Stomach smooth muscle (tissue), 2 donors: Measurements from ENCODE around the gene NCLN.
"Not testable (repeated sequence)": the region's sequence is repeated elsewhere in the genome, so short reads cannot be mapped to it uniquely, and the experiment has no call there.

Source experiments
- H3K27ac ChIP-seq: one replicate; pipeline ENCODE4 v1.7.0; 2013; ENCODE audit warnings: mild to moderate bottlenecking, low read length, inconsistent platforms
- H3K27me3 ChIP-seq, 2 donors: one replicate each; pipeline ENCODE4 v1.7.0; 2013; ENCODE audit warnings: low read length in 2 of 2; ENCODE audit not compliant: insufficient read depth in 2 of 2, control insufficient read depth in 1 of 2
- H3K36me3 ChIP-seq, 2 donors: one replicate each; pipeline ENCODE4 v1.7.0; 2013; ENCODE audit warnings: low read length in 2 of 2; ENCODE audit not compliant: control insufficient read depth in 2 of 2, insufficient read depth in 2 of 2
- H3K4me1 ChIP-seq: one replicate; pipeline ENCODE4 v1.7.0; 2013; ENCODE audit warnings: low read length; ENCODE audit not compliant: control insufficient read depth, insufficient read depth
- H3K4me3 ChIP-seq, 2 donors: one replicate each; pipeline ENCODE4 v1.7.0; 2013; ENCODE audit warnings: low read length in 2 of 2
- H3K9ac ChIP-seq, 2 donors: one replicate each; pipeline ENCODE4 v1.7.0; 2013; ENCODE audit warnings: low read length in 2 of 2, mild to moderate bottlenecking in 1 of 2
- H3K9me3 ChIP-seq, 2 donors: one replicate each; pipeline ENCODE4 v1.7.0; 2013; ENCODE audit warnings: low read length in 2 of 2; ENCODE audit not compliant: control insufficient read depth in 2 of 2
- donor health status: healthy.
- donor health status: Pancreatic carcinoma.

The NCLN gene

DNA sequence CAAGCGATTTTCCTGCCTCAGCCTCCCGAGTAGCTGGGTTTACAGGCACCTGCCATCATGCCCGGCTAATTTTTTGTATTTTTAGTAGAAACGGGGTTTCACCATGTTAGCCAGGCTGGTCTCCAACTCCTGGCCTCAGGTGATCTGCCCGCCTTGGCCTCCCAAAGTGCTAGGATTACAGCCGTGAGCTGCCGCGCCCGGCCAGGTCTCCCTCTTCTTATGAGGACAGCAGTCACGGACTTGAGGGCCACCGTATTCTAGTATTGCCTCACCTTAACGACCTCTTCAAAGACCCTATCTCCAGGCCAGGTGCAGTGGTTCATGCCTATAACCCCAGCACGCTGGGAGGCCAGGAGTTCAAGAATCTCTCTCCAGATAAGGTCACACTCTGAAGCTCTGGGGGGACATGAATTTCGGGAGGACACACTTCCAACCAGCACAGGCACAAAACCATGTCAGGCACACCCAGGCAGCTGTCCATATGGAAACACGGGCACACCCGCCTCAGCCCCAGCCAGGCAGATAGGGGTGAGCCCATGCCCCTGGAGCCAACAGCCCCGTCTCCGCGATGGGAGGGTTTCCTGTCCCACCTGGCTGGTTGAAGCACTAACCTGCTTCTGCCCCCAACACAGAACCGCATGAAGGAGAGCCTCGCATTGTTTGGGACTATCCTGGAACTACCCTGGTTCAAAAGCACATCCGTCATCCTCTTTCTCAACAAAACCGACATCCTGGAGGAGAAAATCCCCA is 28.5 kb upstream of the NCLN start:
- no peak overlapping the region for H3K27ac ChIP-seq
- no peaks in the 10 kb centered on the region for H3K4me1 ChIP-seq
- no peak overlapping the region for H3K4me3 ChIP-seq
- no peaks in the 10 kb centered on the region for H3K36me3 ChIP-seq
- no peaks in the 10 kb centered on the region for H3K9me3 ChIP-seq
- H3K9ac ChIP-seq, result no peak overlapping the region
- peaks cover 0 to 2% of the 10 kb centered on the region in 2 donors for H3K27me3 ChIP-seq

DNA sequence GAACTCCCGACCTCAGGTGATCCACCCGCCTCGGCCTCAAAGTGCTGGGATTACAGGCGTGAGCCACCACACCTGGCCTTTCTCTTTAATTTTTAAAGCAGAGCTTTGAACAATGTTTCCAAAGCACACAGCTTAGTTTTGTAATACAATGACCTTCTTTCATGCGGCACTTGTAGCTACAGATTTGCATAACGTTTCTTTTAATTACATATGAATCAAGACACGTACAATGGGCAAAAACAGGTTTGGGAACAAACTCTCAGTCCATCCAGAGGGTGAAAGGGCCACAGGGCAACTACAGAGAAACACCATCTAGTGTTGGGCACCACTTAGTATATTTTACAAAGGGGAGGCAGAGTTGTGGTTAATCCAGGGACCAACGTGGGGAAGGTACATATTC is 26.2 kb upstream of the NCLN start:
- no peak overlapping the region for H3K9ac ChIP-seq
- H3K36me3 ChIP-seq, result no peaks in the 10 kb centered on the region
- peaks cover 0 to 2% of the 10 kb centered on the region in 2 donors for H3K27me3 ChIP-seq
- H3K9me3 ChIP-seq, result no peaks in the 10 kb centered on the region
- H3K4me1 ChIP-seq, result no peaks in the 10 kb centered on the region
- no peak overlapping the region for H3K4me3 ChIP-seq
- no peak overlapping the region for H3K27ac ChIP-seq

DNA sequence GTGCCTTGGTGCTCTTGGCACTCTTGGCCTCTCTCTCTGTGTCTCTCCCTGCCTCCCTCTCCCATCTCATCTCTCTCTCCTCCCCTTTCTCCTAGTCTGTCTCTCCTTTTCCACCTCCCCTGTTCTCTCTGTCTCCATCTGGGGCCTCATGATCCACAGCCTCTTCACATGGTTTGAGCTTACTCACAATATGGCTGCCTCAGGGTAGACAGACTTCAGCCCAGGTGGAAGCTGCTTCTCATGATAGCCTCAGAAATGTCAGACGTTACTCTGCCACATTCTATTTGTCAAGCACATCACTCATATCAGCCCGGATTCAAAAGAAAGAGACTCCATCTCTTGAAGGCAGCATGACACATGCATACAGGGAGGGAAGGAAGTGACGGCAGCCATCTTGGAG is 25.5 kb upstream of the NCLN start:
- H3K4me1 ChIP-seq, result no peaks in the 10 kb centered on the region
- no peak overlapping the region for H3K27ac ChIP-seq
- H3K9ac ChIP-seq, result no peak overlapping the region
- H3K4me3 ChIP-seq, result no peak overlapping the region
- no peaks in the 10 kb centered on the region for H3K36me3 ChIP-seq
- H3K27me3 ChIP-seq, result peaks cover 0 to 2% of the 10 kb centered on the region in 2 donors
- H3K9me3 ChIP-seq, result no peaks in the 10 kb centered on the region

DNA sequence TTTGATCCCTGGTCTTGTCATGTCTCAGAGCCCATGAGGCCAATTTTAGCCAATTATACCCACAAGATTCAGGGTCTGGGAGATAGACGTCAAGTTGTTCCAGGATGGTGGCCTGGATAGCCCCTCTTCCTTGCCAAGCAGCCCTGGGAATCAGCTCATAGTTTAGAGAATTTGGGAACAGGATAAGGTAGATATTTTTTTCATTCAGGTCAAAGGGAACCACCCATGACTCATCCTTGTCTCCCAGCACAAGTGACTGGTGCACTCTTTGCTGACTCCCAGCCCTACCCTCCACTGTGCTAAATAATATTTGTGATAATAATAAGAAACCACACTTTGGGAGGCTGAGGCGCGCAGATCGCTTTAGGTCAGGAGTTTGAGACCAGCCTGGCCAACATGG is 24.3 kb upstream of the NCLN start:
- H3K36me3 ChIP-seq, result no peaks in the 10 kb centered on the region
- no peak overlapping the region for H3K9ac ChIP-seq
- H3K9me3 ChIP-seq, result no peaks in the 10 kb centered on the region
- H3K27ac ChIP-seq, result no peak overlapping the region
- H3K4me1 ChIP-seq, result no peaks in the 10 kb centered on the region
- peaks cover 0 to 2% of the 10 kb centered on the region in 2 donors for H3K27me3 ChIP-seq
- no peak overlapping the region for H3K4me3 ChIP-seq

DNA sequence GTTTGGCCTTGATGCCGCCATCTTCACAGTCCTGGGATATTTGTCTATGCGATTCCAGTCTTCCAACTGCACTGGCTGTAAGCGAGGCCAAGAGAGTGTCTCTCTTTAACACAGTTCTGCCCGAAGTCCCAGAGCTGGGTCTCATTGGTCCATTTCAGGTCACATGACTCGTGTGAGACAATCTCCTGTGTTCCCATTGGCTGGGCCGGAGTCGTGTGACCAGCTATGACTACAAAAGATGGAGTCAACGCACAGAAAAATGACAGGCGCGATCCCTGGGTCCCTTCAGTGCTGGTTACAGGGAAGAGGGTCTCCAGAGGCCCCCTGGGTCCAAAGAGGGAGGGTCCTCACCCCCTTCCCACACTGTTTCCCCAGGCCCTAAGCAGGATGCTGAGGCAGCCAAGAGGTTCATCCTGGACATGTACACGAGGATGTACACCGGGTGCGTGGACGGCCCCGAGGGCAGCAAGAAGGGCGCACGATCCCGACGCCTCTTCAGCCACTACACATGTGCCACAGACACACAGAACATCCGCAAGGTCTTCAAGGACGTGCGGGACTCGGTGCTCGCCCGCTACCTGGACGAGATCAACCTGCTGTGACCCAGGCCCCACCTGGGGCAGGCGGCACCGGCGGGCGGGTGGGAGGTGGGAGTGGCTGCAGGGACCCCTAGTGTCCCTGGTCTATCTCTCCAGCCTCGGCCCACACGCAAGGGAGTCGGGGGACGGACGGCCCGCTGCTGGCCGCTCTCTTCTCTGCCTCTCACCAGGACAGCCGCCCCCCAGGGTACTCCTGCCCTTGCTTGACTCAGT is 23.1 kb upstream of the NCLN start:
- H3K4me3 ChIP-seq, result no peak overlapping the region
- no peaks in the 10 kb centered on the region for H3K4me1 ChIP-seq
- no peaks in the 10 kb centered on the region for H3K27me3 ChIP-seq
- no peak overlapping the region for H3K9ac ChIP-seq
- no peaks in the 10 kb centered on the region for H3K9me3 ChIP-seq
- H3K36me3 ChIP-seq, result no peaks in the 10 kb centered on the region
- H3K27ac ChIP-seq, result no peak overlapping the region

DNA sequence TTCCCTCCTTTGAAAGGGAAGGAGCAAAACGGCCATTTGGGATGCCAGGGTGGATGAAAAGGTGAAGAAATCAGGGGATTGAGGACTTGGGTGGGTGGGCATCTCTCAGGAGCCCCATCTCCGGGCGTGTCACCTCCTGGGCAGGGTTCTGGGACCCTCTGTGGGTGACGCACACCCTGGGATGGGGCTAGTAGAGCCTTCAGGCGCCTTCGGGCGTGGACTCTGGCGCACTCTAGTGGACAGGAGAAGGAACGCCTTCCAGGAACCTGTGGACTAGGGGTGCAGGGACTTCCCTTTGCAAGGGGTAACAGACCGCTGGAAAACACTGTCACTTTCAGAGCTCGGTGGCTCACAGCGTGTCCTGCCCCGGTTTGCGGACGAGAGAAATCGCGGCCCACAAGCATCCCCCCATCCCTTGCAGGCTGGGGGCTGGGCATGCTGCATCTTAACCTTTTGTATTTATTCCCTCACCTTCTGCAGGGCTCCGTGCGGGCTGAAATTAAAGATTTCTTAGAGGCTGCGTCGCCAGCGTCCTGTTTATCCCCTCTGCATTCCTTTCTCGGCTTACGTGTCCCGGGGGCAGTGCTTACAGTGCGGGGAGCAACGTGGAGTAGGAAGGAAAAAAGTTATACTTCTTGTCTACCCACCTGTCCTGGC is 22.4 kb upstream of the NCLN start:
- Histone ChIP-seq H3K9ac (no peak overlapping the region), H3K9me3 (no peaks in the 10 kb centered on the region), H3K4me3 (no peak overlapping the region), H3K36me3 (no peaks in the 10 kb centered on the region), H3K27ac (no peak overlapping the region), H3K4me1 (no peaks in the 10 kb centered on the region), H3K27me3 (no peaks in the 10 kb centered on the region)

DNA sequence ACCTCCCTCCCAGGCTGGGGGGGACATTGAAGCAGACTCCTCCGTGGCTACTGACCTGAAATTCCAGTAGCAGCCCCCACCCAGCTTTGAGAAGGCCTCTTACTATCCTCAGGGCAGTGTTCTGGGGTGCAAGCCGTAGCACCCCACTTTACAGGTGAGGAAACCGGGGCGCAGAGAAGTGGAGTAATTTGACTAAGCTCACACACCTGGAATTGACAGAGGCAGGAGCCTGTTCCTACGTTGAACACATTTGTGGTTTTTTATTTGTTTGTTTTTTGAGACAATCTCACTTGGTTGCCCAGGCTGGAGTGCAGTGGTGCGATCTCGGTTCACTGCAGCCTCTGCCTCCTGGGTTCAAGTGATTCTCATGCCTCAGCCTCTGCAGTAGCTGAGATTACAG is 21.8 kb upstream of the NCLN start:
- Histone ChIP-seq H3K4me3 (no peak overlapping the region), H3K36me3 (no peaks in the 10 kb centered on the region), H3K9ac (no peak overlapping the region), H3K27me3 (no peaks in the 10 kb centered on the region), H3K4me1 (no peaks in the 10 kb centered on the region), H3K27ac (no peak overlapping the region), H3K9me3 (no peaks in the 10 kb centered on the region)

DNA sequence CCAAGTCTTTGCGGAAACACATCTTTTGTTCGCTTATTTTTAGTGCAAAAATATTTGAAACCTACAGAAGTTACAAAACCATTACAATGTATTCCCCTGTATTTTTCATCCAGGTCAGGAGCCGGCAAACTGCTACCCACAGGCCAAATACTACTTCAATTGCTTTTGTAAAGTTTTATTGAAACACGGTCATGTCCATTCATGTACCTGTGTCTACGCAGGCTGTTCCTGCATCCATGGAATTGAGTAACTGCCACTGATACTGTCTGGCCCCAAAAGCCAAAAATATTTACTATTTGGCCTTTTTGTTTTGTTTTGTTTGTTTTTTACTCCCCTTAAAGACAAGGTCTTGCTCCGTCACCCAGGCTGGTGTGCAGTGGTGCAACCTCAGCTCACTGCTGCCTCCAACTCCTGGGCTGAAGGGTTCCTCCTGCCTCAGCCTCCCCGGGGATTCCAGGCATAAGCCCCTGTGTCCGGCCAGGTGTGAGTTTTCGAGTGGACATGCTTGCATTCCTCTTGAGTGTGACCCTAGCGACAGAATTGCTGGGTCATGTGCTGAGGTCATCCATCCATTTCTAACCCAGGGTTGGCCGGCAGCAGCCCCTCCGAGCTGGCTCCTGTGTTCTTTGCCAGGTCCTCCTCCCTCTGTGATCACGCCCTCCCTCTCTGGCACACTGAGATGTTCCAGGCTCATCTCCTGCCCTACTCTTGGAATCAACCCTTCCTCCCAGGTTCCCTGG is 18.0 kb upstream of the NCLN start:
- no peaks in the 10 kb centered on the region for H3K4me1 ChIP-seq
- H3K27ac ChIP-seq, result no peak overlapping the region
- no peaks in the 10 kb centered on the region for H3K9me3 ChIP-seq
- H3K36me3 ChIP-seq, result no peaks in the 10 kb centered on the region
- peaks cover 0 to 4% of the 10 kb centered on the region in 2 donors for H3K27me3 ChIP-seq
- no peak overlapping the region for H3K4me3 ChIP-seq
- no peak overlapping the region for H3K9ac ChIP-seq

DNA sequence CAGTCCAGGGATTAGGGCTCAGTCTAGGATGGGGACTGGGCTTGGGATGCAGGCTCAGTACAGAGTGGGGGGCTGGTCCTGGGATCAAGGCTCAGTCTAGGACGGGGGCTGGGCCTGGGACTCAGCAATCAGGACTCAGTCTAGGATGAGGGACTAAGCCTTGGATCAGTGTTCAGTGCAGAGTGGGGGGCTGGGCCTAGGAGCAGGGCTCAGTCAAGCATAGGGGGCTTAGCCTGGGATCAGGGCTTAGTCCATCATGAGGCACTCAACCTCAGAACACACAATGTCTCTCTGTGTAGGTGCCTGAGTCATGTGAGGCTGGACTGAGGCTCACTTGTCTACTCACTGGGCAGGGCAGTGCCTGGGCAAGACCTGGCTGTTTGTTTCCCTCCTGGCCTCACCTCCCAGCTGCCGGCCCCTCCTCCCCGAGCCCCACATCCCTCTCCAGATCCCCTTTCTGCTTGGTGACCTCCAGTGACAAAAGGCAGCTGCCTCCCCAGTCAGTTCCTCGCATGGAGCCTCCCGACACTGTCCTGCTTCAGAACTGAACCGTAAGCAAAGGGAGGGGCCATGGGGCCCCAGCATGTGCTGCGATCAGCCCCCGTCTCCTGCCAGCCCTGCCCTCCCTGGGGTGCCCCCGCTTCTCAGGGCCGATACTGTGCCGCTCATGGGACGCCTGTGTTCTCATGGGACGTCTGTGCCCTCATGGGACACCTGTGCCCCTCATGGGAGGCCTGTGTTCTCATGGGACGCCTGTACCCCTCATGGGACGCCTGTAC is 13.6 kb upstream of the NCLN start:
- Histone ChIP-seq H3K27ac (no peak overlapping the region), H3K9ac (no peak overlapping the region), H3K27me3 (peaks cover 0 to 4% of the 10 kb centered on the region in 2 donors), H3K4me3 (no peak overlapping the region), H3K4me1 (no peaks in the 10 kb centered on the region), H3K36me3 (no peaks in the 10 kb centered on the region), H3K9me3 (no peaks in the 10 kb centered on the region)

DNA sequence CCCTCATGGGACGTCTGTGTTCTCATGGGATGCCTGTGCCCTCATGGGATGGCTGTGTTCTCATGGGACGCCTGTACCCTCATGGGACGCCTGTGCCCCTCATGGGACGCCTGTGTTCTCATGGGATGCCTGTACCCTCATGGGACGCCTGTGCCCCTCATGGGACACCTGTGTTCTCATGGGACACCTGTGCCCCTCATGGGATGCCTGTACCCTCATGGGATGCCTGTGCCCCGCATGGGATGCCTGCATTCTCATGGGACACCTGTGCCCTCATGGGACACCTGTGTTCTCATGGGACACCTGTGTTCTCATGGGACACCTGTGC is 13.1 kb upstream of the NCLN start:
- H3K36me3 ChIP-seq, H3K4me3 ChIP-seq, H3K4me1 ChIP-seq, H3K9ac ChIP-seq, H3K9me3 ChIP-seq, H3K27me3 ChIP-seq, H3K27ac ChIP-seq: not testable (repeated sequence)
